Vagina (tissue), 2 donors: Measurements from ENCODE around the gene SLC25A25. TPM values are rescaled to one million over a fixed set of nuclear protein-coding genes. Genes with fewer than 3 reads are reported as not detected.

ENCODE experiments used
- DNase-seq, 2 donors: peaks; one replicate each; pipeline ENCODE4 v3.0.0-alpha.2; 2017; ENCODE audit errors: extremely low spot score in 2 of 2
- H3K27ac ChIP-seq: fragments of 200-600 bp; sonication (generic); one replicate; pipeline ENCODE4 v1.5.1; 2019
- H3K27me3 ChIP-seq: fragments of 200-600 bp; sonication (generic); one replicate; pipeline ENCODE4 v1.5.1; 2019
- H3K36me3 ChIP-seq, 2 donors: fragments of 200-600 bp; sonication (generic); one replicate each; pipeline ENCODE4 v1.5.1; 2017 to 2019
- H3K4me1 ChIP-seq: fragments of 200-600 bp; sonication (generic); one replicate; pipeline ENCODE4 v1.5.1; 2019
- H3K4me3 ChIP-seq, 2 donors: fragments of 200-600 bp; sonication (generic); 1 replicate in 1 of 2; 2 replicates in 1 of 2; pipeline ENCODE4 v1.5.1; 2016 to 2019
- H3K9me3 ChIP-seq: fragments of 200-600 bp; sonication (generic); one replicate; pipeline ENCODE4 v1.5.1; 2019
- CTCF ChIP-seq, 3 experiments: fragments of 450-650 bp in 2 of 3; fragments of 200-600 bp in 1 of 3; sonication (generic) in 1 of 3; IDR thresholded peaks; one replicate each; pipeline ENCODE4 v1.5.1; 2017 to 2019; ENCODE audit warnings: antibody characterized with exemption in 3 of 3, mild to moderate bottlenecking in 2 of 3, moderate library complexity in 2 of 3
- POLR2A ChIP-seq, 2 donors: fragments of 450-650 bp; IDR thresholded peaks; one replicate each; pipeline ENCODE4 v1.6.1; 2017; ENCODE audit warnings: antibody characterized with exemption in 2 of 2, mild to moderate bottlenecking in 2 of 2, moderate library complexity in 2 of 2
- POLR2AphosphoS5 ChIP-seq, 2 donors: sonication (generic); formaldehyde crosslinking; IDR thresholded peaks; one replicate each; pipeline ENCODE4 v1.9.0; 2017; ENCODE audit warnings: antibody characterized with exemption in 2 of 2, mild to moderate bottlenecking in 2 of 2, low read depth in 1 of 2; ENCODE audit not compliant: insufficient read depth in 1 of 2
- intact Hi-C: fragments of 100-400 bp; cut with DNase I; formaldehyde crosslinking; loops from one replicate; pipeline ENCODE4 v1.15.1; 2023
- total RNA-seq: library from RNA; depleted of rRNA; stranded (reverse); fragments of >200 nt; gene quantifications from one replicate; pipeline ENCODE4 v1.2.3, GENCODE V29; 2016

SLC25A25 gene
- total RNA-seq, 1 donor from 2014 or later, result 44.4 TPM

GRCh38 chr9:128045831-128046230 is 22.2 kb upstream of the SLC25A25 start:
- no peak overlapping the region for H3K4me3 ChIP-seq
- H3K9me3 ChIP-seq, result no peaks in the 10 kb centered on the region
- no peaks in the 10 kb centered on the region for H3K27me3 ChIP-seq
- peaks cover 38% of the 10 kb centered on the region for H3K4me1 ChIP-seq
- DNase-seq, result no peak
- intact Hi-C loops, result no loop called here
- H3K36me3 ChIP-seq, result no peaks in the 10 kb centered on the region
- H3K27ac ChIP-seq, result peak overlapping the region; percentile 71
- TF ChIP-seq CTCF (IDR thresholded peaks at IDR 0.05), result no peak
- TF ChIP-seq POLR2AphosphoS5 (IDR thresholded peaks at IDR 0.05; ENCODE audit: insufficient read depth in 1 of 2, low read depth in 1 of 2), result no peak
- no peak for TF ChIP-seq POLR2A (IDR thresholded peaks at IDR 0.05)

- no peaks in the 10 kb centered on the region for H3K9me3 ChIP-seq
- no peak for DNase-seq
- no peak for TF ChIP-seq CTCF (IDR thresholded peaks at IDR 0.05)
- no peak for TF ChIP-seq POLR2A (IDR thresholded peaks at IDR 0.05)
- no peak for TF ChIP-seq POLR2AphosphoS5 (IDR thresholded peaks at IDR 0.05; ENCODE audit: insufficient read depth in 1 of 2, low read depth in 1 of 2)
- intact Hi-C loops, result no loop called here
- H3K4me3 ChIP-seq, result no peak overlapping the region
- H3K36me3 ChIP-seq, result no peaks in the 10 kb centered on the region
- peaks cover 43% of the 10 kb centered on the region for H3K4me1 ChIP-seq
- peak overlapping the region; percentile 71 for H3K27ac ChIP-seq
- no peaks in the 10 kb centered on the region for H3K27me3 ChIP-seq
Observed at GRCh38 chr9:128047231-128047630, 20.8 kb upstream of the SLC25A25 start.

- Histone ChIP-seq H3K4me1 (peaks cover 43% of the 10 kb centered on the region), H3K36me3 (no peaks in the 10 kb centered on the region), H3K27me3 (no peaks in the 10 kb centered on the region), H3K9me3 (no peaks in the 10 kb centered on the region), H3K4me3 (no peak overlapping the region), H3K27ac (peak overlapping the region; percentile 76)
- no peak for DNase-seq
- TF ChIP-seq POLR2A (IDR thresholded peaks at IDR 0.05) (no peak), POLR2AphosphoS5 (IDR thresholded peaks at IDR 0.05; ENCODE audit: insufficient read depth in 1 of 2, low read depth in 1 of 2) (no peak), CTCF (IDR thresholded peaks at IDR 0.05) (no peak)
- intact Hi-C loops, result no loop called here
Observed at GRCh38 chr9:128048663-128049062, 19.4 kb upstream of the SLC25A25 start.

- peak overlapping the region; percentile 76 for H3K27ac ChIP-seq
- H3K9me3 ChIP-seq, result no peaks in the 10 kb centered on the region
- H3K4me3 ChIP-seq, result no peak overlapping the region
- TF ChIP-seq POLR2AphosphoS5 (IDR thresholded peaks at IDR 0.05; ENCODE audit: insufficient read depth in 1 of 2, low read depth in 1 of 2) (no peak), POLR2A (IDR thresholded peaks at IDR 0.05) (no peak), CTCF (IDR thresholded peaks at IDR 0.05) (no peak)
- H3K4me1 ChIP-seq, result peaks cover 49% of the 10 kb centered on the region
- no peak for DNase-seq
- no peaks in the 10 kb centered on the region for H3K36me3 ChIP-seq
- intact Hi-C loops, result no loop called here
- no peaks in the 10 kb centered on the region for H3K27me3 ChIP-seq
Observed at GRCh38 chr9:128049843-128050242, 18.2 kb upstream of the SLC25A25 start.

GRCh38 chr9:128051932-128052709 is 15.9 kb upstream of the SLC25A25 start:
- intact Hi-C loops, result no loop called here
- Histone ChIP-seq H3K36me3 (no peaks in the 10 kb centered on the region), H3K4me1 (peaks cover 54% of the 10 kb centered on the region), H3K27ac (peak overlapping the region; percentile 76), H3K27me3 (no peaks in the 10 kb centered on the region), H3K9me3 (no peaks in the 10 kb centered on the region), H3K4me3 (no peak overlapping the region)
- no peak for DNase-seq
- TF ChIP-seq POLR2A (IDR thresholded peaks at IDR 0.05) (no peak), POLR2AphosphoS5 (IDR thresholded peaks at IDR 0.05; ENCODE audit: insufficient read depth in 1 of 2, low read depth in 1 of 2) (peak; percentile 44 to 85)
